Mesendoderm (in vitro differentiated cells): ENCODE measurements around the gene ATF7.

Experiments used
- DNase-seq: peaks from one replicate; pipeline ENCODE4 v3.0.0; 2013
- H2AK5ac ChIP-seq: 2 replicates; pipeline ENCODE4 v1.6.1; 2013; ENCODE audit warnings: low read length, inconsistent platforms
- H2BK120ac ChIP-seq: 2 replicates; pipeline ENCODE4 v1.6.1; 2013; ENCODE audit warnings: low read depth, mild to moderate bottlenecking, low read length, moderate library complexity, mixed read lengths
- H2BK15ac ChIP-seq: replicated peaks from 2 replicates; pipeline ENCODE4 v1.6.1; 2013; ENCODE audit warnings: low read depth, mild to moderate bottlenecking, moderate library complexity
- H2BK5ac ChIP-seq: 2 replicates; pipeline ENCODE4 v1.6.1; 2013; ENCODE audit warnings: low read length, inconsistent platforms
- H3K18ac ChIP-seq: 2 replicates; pipeline ENCODE4 v1.6.1; 2013; ENCODE audit warnings: mild to moderate bottlenecking, low read length, mixed read lengths
- H3K23ac ChIP-seq: one replicate; pipeline ENCODE4 v1.6.1; 2013; ENCODE audit warnings: low read length
- H3K27ac ChIP-seq: 2 replicates; pipeline ENCODE4 v1.5.1; 2013; ENCODE audit warnings: low read depth, mild to moderate bottlenecking, inconsistent platforms, low read length, moderate library complexity
- H3K27me3 ChIP-seq: 2 replicates; pipeline ENCODE4 v1.6.1; 2013; ENCODE audit warnings: low read length, control low read depth, mild to moderate bottlenecking, inconsistent platforms; ENCODE audit not compliant: insufficient read depth, poor library complexity
- H3K36me3 ChIP-seq: 2 replicates; pipeline ENCODE4 v1.6.1; 2013; ENCODE audit warnings: low read length, inconsistent platforms; ENCODE audit not compliant: control insufficient read depth, insufficient read depth
- H3K4ac ChIP-seq: one replicate; pipeline ENCODE4 v1.6.1; 2013; ENCODE audit warnings: low read depth, mild to moderate bottlenecking, low read length, moderate library complexity
- H3K4me1 ChIP-seq: 2 replicates; pipeline ENCODE4 v1.6.1; 2013; ENCODE audit warnings: low read depth, low read length, inconsistent platforms; ENCODE audit not compliant: control insufficient read depth
- H3K4me2 ChIP-seq: 2 replicates; pipeline ENCODE4 v1.6.1; 2013; ENCODE audit warnings: low read length
- H3K4me3 ChIP-seq: 2 replicates; pipeline ENCODE4 v1.5.1; 2013; ENCODE audit warnings: mild to moderate bottlenecking, low read length
- H3K56ac ChIP-seq: one replicate; pipeline ENCODE4 v1.6.1; 2013; ENCODE audit warnings: low read length
- H3K79me1 ChIP-seq: 2 replicates; pipeline ENCODE4 v1.6.1; 2013; ENCODE audit warnings: low read length, inconsistent platforms
- H3K79me2 ChIP-seq: 2 replicates; pipeline ENCODE4 v1.6.1; 2013; ENCODE audit warnings: mild to moderate bottlenecking, low read length; ENCODE audit not compliant: control insufficient read depth, insufficient read depth
- H3K9ac ChIP-seq: 2 replicates; pipeline ENCODE4 v1.6.1; 2013; ENCODE audit warnings: low read length, inconsistent platforms
- H4K5ac ChIP-seq: one replicate; pipeline ENCODE4 v1.6.1; 2013; ENCODE audit warnings: low read length
- H4K8ac ChIP-seq: one replicate; pipeline ENCODE4 v1.6.1; 2013; ENCODE audit warnings: low read depth, mild to moderate bottlenecking, control low read depth, low read length, moderate library complexity
- WGBS: extraction: QIAGEN DNeasy Blood & Tissue Kit; methylation state at CpG from one replicate; pipeline ENCODE4 v1.1.7; 2013; ENCODE audit warnings: low lambda C conversion rate, missing lambda C conversion rate; ENCODE audit not compliant: insufficient coverage; ENCODE audit errors: extremely low coverage; 5-methylcytosine and 5-hydroxymethylcytosine counted together

ATF7 gene

DNA sequence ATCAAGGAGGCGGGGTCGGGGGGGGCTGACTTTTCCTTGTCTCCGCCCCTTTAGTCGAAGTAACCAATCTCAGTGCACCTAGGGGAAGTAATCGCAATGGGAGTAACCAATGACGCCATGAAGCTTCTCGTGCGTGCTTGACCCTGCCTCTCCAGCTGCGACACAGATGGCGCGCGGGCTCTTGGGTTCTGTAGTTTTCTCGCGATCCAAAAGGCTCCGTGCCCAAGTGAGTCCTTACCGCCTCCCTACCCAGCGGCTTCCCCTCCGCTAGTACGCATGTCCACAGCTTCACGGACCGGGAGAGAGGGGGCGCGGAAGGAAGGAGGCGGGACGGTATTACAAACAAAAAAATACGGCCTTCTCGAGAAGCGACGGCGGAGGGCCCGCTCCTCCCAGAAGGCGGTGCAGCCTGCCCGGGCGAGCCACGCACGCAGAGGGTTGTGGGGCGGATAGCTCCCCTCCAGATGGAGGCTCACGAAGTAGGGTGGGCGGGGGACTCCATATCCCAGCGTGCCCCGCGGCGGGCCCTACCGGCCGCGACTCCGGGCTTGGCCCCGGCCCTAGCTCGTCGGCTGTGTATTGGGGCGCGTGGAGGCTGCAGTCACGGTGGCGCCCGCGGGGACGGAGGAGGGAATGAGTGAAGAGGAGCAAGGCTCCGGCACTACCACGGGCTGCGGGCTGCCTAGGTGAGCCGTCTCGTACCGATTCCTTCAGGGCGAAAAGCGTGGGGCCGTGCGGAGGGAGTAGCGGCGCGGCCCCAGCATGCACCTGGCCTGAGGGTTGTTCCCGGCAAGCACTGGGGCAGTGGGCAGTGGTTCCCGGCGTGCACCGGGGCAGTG, 125.2 kb downstream of the ATF7 start, which contains the start of gene TARBP2:
Gene TARBP2 (plus strand): TSS at position 508 of the 839 bp plus-strand sequence. CDS start 126 bp downstream, at position 634.
- H3K79me2 ChIP-seq = peaks cover 7% of the 10 kb centered on the region
- H2BK15ac ChIP-seq = no peak within 1 kb of the TSS
- H3K4me1 ChIP-seq = peaks cover 11% of the 10 kb centered on the region
- H4K8ac ChIP-seq = peak within 1 kb of the TSS; percentile 41
- peak within 1 kb of the TSS; percentile 93 for H3K4me2 ChIP-seq
- peak within 1 kb of the TSS; percentile 85 for H3K27ac ChIP-seq
- no peaks in the 10 kb centered on the region for H3K36me3 ChIP-seq
- WGBS = no CpG with 5 or more reads among the region's 74 CpGs
- peak within 1 kb of the TSS; percentile 2 for H4K5ac ChIP-seq
- peak within 1 kb of the TSS; percentile 89 for H3K18ac ChIP-seq
- DNase-seq = peak; percentile 100
- peak within 1 kb of the TSS; percentile 7 for H2AK5ac ChIP-seq
- no peaks in the 10 kb centered on the region for H3K27me3 ChIP-seq
- no peak within 1 kb of the TSS for H2BK120ac ChIP-seq
- H3K4me3 ChIP-seq = peak within 1 kb of the TSS; percentile 67
- peak within 1 kb of the TSS; percentile 87 for H3K23ac ChIP-seq
- H3K9ac ChIP-seq = peak within 1 kb of the TSS; percentile 93
- H3K56ac ChIP-seq = peak within 1 kb of the TSS; percentile 99
- peak within 1 kb of the TSS; percentile 92 for H2BK5ac ChIP-seq
- peaks cover 9% of the 10 kb centered on the region for H3K79me1 ChIP-seq
- peak within 1 kb of the TSS; percentile 74 for H3K4ac ChIP-seq

DNA sequence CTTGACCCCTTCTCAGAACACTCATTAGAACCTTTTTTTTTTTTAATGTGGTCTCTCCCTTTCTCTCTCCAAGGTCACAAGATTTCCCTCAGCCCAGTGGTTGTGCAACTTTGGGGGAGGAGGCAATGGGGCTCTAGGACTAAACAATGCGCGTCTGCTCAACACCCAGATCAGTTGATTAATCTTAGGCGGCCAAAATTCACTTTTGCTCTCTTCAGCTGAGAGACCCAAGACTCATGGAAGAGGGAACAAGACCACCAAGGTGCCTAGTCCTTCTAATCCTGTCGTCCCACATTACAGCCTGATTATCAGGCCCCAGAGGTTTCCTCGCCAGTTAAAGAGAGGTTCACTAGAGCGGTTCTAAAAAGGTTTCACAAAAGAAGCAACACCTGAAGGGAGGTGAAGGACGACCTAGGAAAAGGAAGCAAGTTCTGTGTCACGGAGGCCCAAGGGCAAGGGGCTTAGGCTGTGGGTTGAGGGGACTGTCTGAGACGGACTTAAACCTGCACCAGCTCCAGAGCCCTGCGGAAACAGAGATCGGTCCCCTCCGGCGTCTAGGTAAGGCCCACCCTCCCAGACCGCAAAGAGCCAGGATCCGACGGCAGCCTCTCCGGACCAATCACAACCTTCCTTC, 125.9 kb downstream of the ATF7 start:
- Histone ChIP-seq H2BK120ac (no peak overlapping the region), H3K4me3 (no peak overlapping the region), H3K27me3 (no peaks in the 10 kb centered on the region), H3K23ac (no peak overlapping the region), H3K18ac (peak overlapping the region; percentile 15), H2BK15ac (no peak overlapping the region), H2AK5ac (no peak overlapping the region), H4K5ac (no peak overlapping the region), H3K4ac (no peak overlapping the region), H3K79me2 (peaks cover 7% of the 10 kb centered on the region), H2BK5ac (no peak overlapping the region), H4K8ac (no peak overlapping the region), H3K4me1 (peaks cover 13% of the 10 kb centered on the region), H3K9ac (peak overlapping the region; percentile 61), H3K36me3 (no peaks in the 10 kb centered on the region), H3K27ac (peak overlapping the region; percentile 57), H3K56ac (peak overlapping the region; percentile 90), H3K4me2 (peak overlapping the region; percentile 87), H3K79me1 (peaks cover 9% of the 10 kb centered on the region)
- no peak for DNase-seq
- WGBS = no CpG with 5 or more reads among the region's 17 CpGs

GRCh38 chr12:53499266-53500141, 126.7 kb downstream of the ATF7 start, which contains the start of gene MAP3K12:
Gene MAP3K12 (minus strand): TSS chr12:53499458. CDS start chr12:53487391, 12,067 bp downstream.
- Histone ChIP-seq H3K79me1 (peaks cover 9% of the 10 kb centered on the region), H2BK15ac (no peak within 1 kb of the TSS), H3K18ac (peak within 1 kb of the TSS; percentile 15), H3K79me2 (peaks cover 7% of the 10 kb centered on the region), H3K36me3 (no peaks in the 10 kb centered on the region), H2BK5ac (no peak within 1 kb of the TSS), H2BK120ac (no peak within 1 kb of the TSS), H3K27ac (peak within 1 kb of the TSS; percentile 5), H4K5ac (no peak within 1 kb of the TSS), H3K4me3 (peak within 1 kb of the TSS; percentile 49), H3K4ac (no peak within 1 kb of the TSS), H3K27me3 (no peaks in the 10 kb centered on the region), H4K8ac (no peak within 1 kb of the TSS), H3K4me2 (peak within 1 kb of the TSS; percentile 87), H3K23ac (no peak within 1 kb of the TSS), H2AK5ac (no peak within 1 kb of the TSS), H3K56ac (peak within 1 kb of the TSS; percentile 91), H3K4me1 (peaks cover 14% of the 10 kb centered on the region), H3K9ac (peak within 1 kb of the TSS; percentile 66)
- no CpG with 5 or more reads among the region's 51 CpGs for WGBS
- DNase-seq = peak; percentile 77

- peaks cover 7% of the 10 kb centered on the region for H3K79me1 ChIP-seq
- H3K27ac ChIP-seq = no peak overlapping the region
- no peak overlapping the region for H4K8ac ChIP-seq
- H2BK5ac ChIP-seq = no peak overlapping the region
- no peak overlapping the region for H3K23ac ChIP-seq
- peaks cover 25% of the 10 kb centered on the region for H3K4me1 ChIP-seq
- no peak overlapping the region for H2AK5ac ChIP-seq
- no peak overlapping the region for H3K9ac ChIP-seq
- H3K18ac ChIP-seq = no peak overlapping the region
- DNase-seq = no peak
- H3K36me3 ChIP-seq = no peaks in the 10 kb centered on the region
- peaks cover 7% of the 10 kb centered on the region for H3K79me2 ChIP-seq
- no peak overlapping the region for H3K4ac ChIP-seq
- no peak overlapping the region for H3K4me3 ChIP-seq
- no peak overlapping the region for H2BK120ac ChIP-seq
- H4K5ac ChIP-seq = no peak overlapping the region
- no peaks in the 10 kb centered on the region for H3K27me3 ChIP-seq
- H3K56ac ChIP-seq = no peak overlapping the region
- no peak overlapping the region for H3K4me2 ChIP-seq
- no peak overlapping the region for H2BK15ac ChIP-seq
- no CpG with 5 or more reads among the region's 2 CpGs for WGBS
Observed at GRCh38 chr12:53498235-53498630, 127.9 kb downstream of the ATF7 start.

DNA sequence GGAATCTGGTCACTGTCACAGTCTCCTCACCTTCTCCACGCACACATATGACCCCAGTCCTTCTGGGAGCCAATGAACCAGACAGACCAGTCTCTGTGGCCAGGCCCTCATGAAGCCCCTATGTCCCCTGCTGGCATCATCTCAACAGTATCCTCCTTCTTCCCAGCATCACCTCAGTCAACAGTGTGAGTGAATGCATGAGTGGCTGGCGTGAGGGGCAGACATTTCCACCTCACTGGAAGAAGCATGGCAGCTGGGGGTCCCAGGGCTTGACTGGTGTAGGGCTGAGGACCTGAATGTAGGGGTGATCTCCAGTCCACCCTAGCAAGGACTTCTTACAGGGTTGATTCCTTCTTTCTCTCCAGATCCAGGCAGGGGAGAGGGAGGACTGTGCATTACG, 128.7 kb downstream of the ATF7 start:
- Histone ChIP-seq H3K4me1 (peaks cover 25% of the 10 kb centered on the region), H3K4me2 (no peak overlapping the region), H2BK15ac (no peak overlapping the region), H2BK120ac (no peak overlapping the region), H3K4ac (no peak overlapping the region), H3K36me3 (no peaks in the 10 kb centered on the region), H3K23ac (no peak overlapping the region), H3K9ac (no peak overlapping the region), H4K8ac (no peak overlapping the region), H3K79me1 (peaks cover 7% of the 10 kb centered on the region), H3K27ac (no peak overlapping the region), H4K5ac (no peak overlapping the region), H3K27me3 (no peaks in the 10 kb centered on the region), H2AK5ac (no peak overlapping the region), H3K18ac (no peak overlapping the region), H2BK5ac (no peak overlapping the region), H3K4me3 (no peak overlapping the region), H3K79me2 (peaks cover 7% of the 10 kb centered on the region), H3K56ac (no peak overlapping the region)
- no peak for DNase-seq
- no CpG with 5 or more reads among the region's 3 CpGs for WGBS
